ENCODE results near the gene MARCKS. TPM values are rescaled to one million over a fixed set of nuclear protein-coding genes. Genes with fewer than 3 reads are reported as not detected.

MARCKS gene
- total and polyA plus RNA-seq, 10 donors, result 43.4 to 119 (median 70.6) TPM

DNA sequence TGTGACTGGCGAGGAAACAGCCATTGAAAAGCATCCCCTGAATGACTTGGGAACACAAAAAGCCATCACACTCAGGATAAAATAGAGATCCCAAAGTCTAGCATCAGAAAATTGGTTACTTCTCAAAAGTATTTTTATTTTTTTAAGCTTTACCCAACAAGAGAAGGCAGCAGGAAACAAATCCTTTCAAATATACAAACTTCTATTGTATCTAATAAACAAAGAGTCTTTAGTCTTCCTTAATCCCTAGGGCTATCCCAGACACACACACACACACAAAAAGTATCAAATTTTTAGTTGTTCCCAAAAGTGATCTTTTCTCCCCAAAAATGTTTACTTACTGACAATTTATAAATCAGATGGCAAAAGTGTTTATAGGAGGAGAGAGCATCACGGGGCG is 33.2 kb upstream of the MARCKS start:
- intact Hi-C loops (cut with DNase I; ENCODE audit: low total_unique reads), result no loop called here
- Histone ChIP-seq H3K27ac (no peak overlapping the region), H3K9me3 (no peaks in the 10 kb centered on the region), H3K4me3 (no peak overlapping the region), H3K4me1 (peaks cover 0 to 6% (median 0%) of the 10 kb centered on the region in 6 donors), H3K27me3 (replicated peaks in 1 of 7) (no peaks in the 10 kb centered on the region), H3K36me3 (no peaks in the 10 kb centered on the region)
- WGBS, 5 donors, result 90 to 96% (median 94%) methylated on average over 3 of the region's 3 CpGs
- no peak for DNase-seq
- TF ChIP-seq, protein P1, sequence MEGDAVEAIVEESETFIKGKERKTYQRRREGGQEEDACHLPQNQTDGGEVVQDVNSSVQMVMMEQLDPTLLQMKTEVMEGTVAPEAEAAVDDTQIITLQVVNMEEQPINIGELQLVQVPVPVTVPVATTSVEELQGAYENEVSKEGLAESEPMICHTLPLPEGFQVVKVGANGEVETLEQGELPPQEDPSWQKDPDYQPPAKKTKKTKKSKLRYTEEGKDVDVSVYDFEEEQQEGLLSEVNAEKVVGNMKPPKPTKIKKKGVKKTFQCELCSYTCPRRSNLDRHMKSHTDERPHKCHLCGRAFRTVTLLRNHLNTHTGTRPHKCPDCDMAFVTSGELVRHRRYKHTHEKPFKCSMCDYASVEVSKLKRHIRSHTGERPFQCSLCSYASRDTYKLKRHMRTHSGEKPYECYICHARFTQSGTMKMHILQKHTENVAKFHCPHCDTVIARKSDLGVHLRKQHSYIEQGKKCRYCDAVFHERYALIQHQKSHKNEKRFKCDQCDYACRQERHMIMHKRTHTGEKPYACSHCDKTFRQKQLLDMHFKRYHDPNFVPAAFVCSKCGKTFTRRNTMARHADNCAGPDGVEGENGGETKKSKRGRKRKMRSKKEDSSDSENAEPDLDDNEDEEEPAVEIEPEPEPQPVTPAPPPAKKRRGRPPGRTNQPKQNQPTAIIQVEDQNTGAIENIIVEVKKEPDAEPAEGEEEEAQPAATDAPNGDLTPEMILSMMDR (IDR thresholded peaks at IDR 0.05 in 8 of 11, conservative IDR thresholded peaks at IDR 0.05 in 3 of 11), result no peak
- no peak for TF ChIP-seq POLR2A (IDR thresholded peaks at IDR 0.05)
- no peak for TF ChIP-seq POLR2AphosphoS5 (IDR thresholded peaks at IDR 0.05)

GRCh38 chr6:113824411-113824810 is 32.7 kb upstream of the MARCKS start:
- Histone ChIP-seq H3K9me3 (no peaks in the 10 kb centered on the region), H3K27me3 (replicated peaks in 1 of 7) (no peaks in the 10 kb centered on the region), H3K36me3 (no peaks in the 10 kb centered on the region), H3K4me1 (peaks cover 0 to 1% (median 0%) of the 10 kb centered on the region in 6 donors), H3K27ac (no peak overlapping the region), H3K4me3 (no peak overlapping the region)
- intact Hi-C loops (cut with DNase I; ENCODE audit: low total_unique reads), result no loop called here
- 91 to 100% (median 94%) methylated on average over 2 of the region's 2 CpGs for WGBS, 5 donors
- no peak for DNase-seq
- TF ChIP-seq POLR2A (IDR thresholded peaks at IDR 0.05) (no peak), POLR2AphosphoS5 (IDR thresholded peaks at IDR 0.05) (no peak)
- TF ChIP-seq, protein P1 (IDR thresholded peaks at IDR 0.05 in 8 of 11, conservative IDR thresholded peaks at IDR 0.05 in 3 of 11), result no peak

DNA sequence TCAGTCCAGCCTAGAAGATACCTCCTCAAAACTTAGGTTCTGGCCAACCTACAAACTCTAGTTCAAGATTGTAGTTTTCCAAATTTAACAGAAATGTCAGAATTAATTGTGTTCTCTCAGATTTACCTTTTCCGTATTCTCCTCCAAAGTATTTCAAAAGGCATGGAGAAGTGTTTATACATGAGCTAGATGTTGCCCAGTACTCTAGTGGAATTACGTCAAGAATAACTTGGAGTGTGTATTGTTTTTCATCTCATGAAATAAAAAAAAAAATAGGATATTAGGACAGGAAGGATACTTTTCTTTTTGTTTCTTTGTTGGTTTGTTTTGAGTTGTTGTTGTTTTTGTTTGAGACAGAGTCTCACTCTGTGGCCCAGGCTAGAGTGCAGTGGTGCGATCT is 32.3 kb upstream of the MARCKS start:
- no peak for DNase-seq
- Histone ChIP-seq H3K27me3 (replicated peaks in 1 of 7) (no peaks in the 10 kb centered on the region), H3K4me1 (no peaks in the 10 kb centered on the region), H3K36me3 (no peaks in the 10 kb centered on the region), H3K4me3 (no peak overlapping the region), H3K9me3 (no peaks in the 10 kb centered on the region), H3K27ac (no peak overlapping the region)
- WGBS, 5 donors, result 92 to 94% (median 93%) methylated on average over 3 of the region's 3 CpGs
- TF ChIP-seq, protein P1 (IDR thresholded peaks at IDR 0.05 in 8 of 11, conservative IDR thresholded peaks at IDR 0.05 in 3 of 11), result no peak
- no peak for TF ChIP-seq POLR2A (IDR thresholded peaks at IDR 0.05)
- TF ChIP-seq POLR2AphosphoS5 (IDR thresholded peaks at IDR 0.05), result no peak
- intact Hi-C loops (cut with DNase I; ENCODE audit: low total_unique reads), result no loop called here

- H3K4me1 ChIP-seq, result no peaks in the 10 kb centered on the region
- no peaks in the 10 kb centered on the region for H3K9me3 ChIP-seq
- DNase-seq, result no peak
- TF ChIP-seq POLR2AphosphoS5 (IDR thresholded peaks at IDR 0.05), result no peak
- TF ChIP-seq POLR2A (IDR thresholded peaks at IDR 0.05), result no peak
- TF ChIP-seq, protein P1 (IDR thresholded peaks at IDR 0.05 in 8 of 11, conservative IDR thresholded peaks at IDR 0.05 in 3 of 11), result no peak
- intact Hi-C loops (cut with DNase I; ENCODE audit: low total_unique reads), result no loop called here
- WGBS, 5 donors, result 82 to 97% (median 83%) methylated on average over 5 of the region's 5 CpGs
- no peak overlapping the region for H3K4me3 ChIP-seq
- no peak overlapping the region for H3K27ac ChIP-seq
- no peaks in the 10 kb centered on the region for H3K27me3 ChIP-seq (replicated peaks in 1 of 7)
- H3K36me3 ChIP-seq, result no peaks in the 10 kb centered on the region
Measured at GRCh38 chr6:113825781-113826180, 31.4 kb upstream of the MARCKS start.
